CD4-positive, alpha-beta T cell treated with Interleukin-15 for 4 hours (primary cell): Measurements from ENCODE around the gene PRKAR1B.

Experiments used
- DNase-seq: peaks from one replicate; pipeline ENCODE4 v3.0.0-alpha.2; 2020; ENCODE audit warnings: low spot score

Gene PRKAR1B

DNA sequence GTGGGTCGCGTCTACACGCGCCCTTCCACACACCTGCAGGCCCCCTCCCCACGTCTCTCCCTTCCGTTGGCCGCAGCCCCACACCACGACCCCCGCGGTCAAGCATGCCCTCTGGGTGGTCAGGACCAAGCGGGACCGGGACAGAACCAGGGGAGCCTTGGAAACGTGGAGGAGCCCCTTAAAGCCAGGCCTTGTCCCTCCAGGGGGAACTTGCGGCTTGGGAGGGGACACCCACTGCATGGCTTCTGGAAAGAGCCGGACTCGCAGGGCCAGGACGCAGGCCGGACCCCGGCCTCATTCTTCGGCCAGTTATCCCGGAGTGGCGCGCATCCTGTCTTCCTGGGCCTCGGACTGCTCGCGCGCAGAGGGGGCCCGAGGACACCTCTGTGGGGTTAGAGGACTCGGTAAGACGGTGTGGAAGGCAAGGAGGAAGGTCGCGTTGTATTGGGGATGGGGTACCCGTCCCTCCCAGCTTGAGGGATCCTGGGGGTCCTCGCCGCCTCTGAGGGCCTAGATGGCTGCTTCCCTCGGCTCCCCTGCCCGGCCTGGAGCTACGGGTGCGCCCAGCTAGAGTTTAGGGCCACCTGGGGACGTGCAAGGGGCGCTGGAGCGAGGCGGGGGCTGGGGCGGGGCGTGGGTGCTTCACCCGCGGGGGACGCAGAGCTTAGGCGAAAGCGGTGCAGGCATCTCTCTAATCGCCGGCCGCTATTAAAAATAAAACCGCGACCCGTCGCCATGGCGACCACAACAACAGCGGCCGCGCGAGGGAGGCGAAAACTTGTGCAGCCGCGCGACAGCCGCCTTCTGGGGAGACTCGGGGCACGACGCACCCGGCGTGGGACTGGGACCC, 205.6 kb downstream of the PRKAR1B start:
- peak; percentile 27 for DNase-seq

DNA sequence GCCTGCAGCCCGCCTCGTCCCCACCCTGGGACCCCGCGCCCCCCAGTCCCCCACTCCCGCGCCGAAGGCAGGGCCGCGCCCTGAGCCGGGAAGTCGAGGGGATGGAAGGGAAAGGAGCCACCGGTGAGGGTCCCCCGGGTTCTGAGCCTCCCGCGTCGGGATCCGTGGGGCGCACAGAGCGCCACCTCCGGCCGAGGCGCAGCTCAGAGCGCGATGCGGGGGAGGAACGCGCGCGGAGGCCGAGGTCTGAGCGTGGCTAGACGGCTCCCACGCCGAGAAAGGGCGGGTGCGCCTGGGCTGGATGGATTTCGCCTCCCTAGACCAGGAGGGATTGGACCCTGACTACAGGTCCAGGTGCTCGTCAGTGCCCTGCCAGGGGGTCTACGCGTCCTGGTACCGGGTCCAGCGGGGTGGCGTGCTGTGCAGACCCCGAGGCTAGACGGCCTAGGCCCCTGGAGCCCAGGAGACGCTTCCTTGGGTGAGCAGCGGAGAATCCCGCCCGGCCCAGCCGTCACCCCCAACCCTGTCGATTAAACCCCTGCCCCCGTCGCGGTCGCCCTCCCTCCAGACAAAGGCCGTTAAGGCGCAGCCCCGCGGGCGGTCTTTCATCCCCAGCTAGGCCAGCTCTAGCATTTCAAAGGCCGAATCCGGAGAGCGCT, 206.4 kb downstream of the PRKAR1B start:
- no peak for DNase-seq

DNA sequence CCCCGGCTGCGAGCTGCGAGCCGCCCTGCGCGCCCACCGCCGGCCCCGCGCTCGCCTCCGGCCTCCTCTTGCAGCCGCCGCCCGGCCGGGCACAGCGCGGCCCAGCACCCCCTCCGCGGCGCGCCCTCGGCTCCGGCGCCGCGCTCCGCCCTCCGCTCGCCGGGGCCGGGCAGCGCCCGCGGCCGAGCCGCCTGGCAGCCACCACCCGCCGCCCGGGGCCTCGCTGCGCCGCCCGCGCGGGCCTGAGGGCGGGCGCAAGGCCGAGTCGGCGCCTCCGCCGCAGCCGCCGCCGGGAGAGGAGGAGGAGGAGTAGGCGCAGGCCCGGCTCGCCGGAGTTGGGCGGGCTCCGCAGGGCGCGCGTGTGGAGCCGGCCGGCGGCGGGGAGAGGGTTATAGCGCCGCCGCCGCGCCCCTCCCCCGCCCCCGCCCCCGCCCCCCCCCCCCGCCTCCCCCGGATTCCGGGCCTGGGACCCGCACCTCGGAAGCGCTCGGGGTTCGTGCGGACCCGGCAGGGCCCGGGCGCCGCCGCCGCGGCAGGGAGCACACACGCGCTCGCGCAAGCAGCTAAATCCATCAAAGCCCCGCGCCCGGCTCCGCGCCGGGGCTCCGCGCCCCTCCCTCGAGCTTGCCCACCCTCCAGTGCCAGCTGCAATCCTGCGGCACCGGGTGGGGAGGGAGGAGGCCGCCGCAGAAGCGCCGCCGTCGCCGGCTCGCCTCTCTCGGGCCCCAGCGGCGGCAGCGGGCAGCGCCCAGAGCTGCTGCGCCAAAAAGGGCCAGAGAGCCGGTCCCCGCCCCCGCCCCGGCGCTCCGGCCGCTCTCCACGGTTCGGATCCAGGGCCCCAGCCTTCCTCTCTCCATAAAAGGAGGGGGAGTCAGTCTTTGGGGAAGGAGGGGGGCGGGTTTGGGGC, 207.3 kb downstream of the PRKAR1B start, which contains the start of gene PDGFA:
PDGFA (minus strand) TSS at position 363 of the 907 bp plus-strand sequence. CDS start 845 bp downstream, outside the sequence.
- DNase-seq, result no peak

DNA sequence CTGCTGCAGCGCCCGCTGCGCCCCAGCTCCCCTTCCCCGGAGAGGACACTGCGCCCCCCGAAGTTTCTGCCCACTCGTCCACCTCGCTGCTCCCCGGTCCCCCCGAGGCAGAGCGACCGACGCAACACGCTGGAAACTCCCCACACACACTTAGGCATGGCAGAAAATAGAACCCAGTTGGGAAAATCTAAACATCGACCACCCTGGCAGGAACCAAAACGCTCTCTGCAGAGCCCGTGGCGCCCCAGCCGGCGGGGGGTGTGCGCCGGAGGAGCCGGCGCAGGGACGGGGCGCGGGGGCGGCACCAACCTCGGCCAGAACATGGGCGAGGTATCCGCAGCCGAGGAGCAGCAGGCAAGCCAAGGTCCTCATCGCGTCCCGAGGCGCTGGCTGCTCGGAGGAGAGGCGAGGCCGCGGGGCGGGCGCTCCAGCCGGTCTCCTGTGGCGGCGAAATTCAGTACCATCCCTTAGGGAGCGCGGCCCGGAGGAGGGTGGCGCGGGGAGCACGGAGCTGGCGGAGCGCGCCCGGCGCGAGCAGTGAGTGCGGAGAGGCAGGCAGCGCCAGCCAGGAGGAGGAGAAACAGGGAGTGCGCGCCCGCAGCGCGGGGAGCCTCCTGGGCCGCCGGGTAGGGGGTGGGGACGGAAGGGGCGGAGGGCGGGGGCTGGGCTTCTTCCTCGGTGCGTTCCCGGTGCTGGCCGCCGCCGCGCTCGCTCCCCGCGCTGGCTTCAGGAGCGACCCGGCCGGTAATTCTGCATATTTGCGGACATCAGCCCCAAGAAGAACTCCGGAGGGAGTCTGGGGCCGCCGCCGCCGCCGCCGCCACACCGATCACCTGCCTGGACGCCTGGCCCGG, 208.2 kb downstream of the PRKAR1B start:
- no peak for DNase-seq

DNA sequence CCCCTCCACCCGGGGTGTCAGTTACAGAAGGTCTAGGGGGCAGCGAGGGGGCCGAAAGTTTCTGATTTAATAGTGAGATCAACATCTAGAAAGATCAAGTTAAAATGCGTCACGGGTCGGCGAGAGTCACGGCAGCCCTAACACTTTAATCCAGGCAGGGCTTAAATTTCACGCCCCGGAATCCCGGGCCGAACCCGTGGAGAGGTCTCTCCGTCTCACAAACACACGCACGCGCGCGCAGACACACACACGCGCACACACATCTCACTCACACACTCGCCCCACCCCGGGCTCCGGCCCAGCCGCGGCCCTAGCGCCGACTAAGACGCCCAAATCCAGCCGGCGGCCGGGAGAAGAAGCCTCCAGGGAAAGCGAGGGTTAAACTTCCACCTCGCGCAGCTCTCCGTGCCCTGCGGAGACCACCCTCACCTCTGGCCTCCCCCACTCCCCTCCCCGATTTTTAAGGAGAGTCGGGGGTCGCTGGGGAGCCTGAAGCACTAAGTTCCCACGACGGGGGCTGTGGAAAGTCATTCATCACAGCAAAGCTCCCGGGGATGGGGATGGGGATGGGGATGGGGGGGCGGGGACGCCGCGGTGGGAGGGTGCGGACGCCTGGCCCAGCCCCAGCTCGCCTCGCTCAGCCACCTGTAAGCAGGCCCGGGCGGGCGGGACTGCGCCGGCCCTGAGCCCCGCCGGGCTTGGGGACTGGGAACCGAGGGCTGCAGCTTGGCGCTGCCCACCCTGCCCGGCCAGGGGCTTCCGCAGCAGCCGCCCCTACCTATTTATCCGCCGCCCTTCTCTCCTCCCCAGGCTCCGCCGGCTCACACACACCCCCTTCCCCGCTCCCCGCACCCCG, 209.1 kb downstream of the PRKAR1B start:
- peak; percentile 13 for DNase-seq

DNA sequence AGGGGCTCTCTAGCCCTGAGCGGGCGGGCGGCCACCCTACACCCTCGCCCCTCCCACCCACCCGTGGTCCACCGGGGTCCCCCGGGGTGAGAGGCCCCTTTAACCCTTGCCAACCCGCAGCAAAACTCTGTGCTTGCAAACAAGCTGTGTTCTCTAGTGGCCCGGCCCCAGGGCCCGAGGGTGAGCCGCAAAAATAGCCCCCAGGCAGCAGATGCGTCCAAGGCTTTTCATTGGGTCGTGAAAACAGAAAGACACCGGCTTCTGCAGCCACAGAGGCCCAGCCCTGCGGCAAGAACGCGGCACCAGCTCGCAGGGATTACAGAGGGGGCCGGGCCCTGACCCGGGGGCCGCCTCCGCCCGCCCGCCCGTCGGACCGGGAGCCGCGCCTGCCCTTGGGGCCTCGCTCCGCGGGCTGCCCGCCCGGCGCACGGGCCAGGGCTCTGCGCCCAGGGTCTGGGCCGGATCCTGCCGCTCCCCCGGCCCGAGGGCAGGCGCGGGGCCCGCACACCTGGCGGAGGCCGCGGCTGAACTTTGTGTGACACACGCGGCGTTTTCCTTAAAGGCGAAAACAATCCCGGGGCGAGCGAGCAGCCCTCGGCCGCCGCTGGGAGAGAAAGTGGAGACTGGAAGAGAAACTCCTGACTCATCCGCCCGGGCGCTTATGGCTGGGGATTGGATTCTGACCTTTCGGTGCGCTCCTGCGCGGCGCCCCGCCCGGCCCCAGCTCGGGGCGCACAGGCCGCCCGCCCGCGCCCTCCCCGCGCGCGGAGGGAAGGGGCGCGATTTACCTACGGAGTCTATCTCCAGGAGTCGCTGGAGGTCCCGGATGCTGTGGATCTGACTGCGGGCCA, 210.2 kb downstream of the PRKAR1B start:
- no peak for DNase-seq

DNA sequence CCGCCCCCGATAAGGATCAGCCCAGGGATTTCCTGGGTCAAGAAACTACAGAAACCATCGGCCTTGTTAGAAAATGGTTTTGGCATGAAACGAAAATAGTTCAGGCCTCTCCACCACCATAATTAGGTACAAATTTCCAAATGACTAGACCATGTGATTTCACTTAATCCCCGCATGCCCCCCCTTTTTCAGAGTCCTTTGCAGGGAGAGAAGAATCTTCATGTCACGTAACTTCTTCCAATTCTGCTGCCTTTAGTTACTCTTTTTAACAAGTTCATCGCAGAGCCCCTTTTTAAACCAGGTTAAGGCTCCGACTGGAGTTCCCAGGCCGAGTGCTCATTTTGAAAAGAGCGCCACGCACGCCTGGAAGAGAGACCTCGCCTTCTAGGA, 210.9 kb downstream of the PRKAR1B start:
- DNase-seq, result no peak

DNA sequence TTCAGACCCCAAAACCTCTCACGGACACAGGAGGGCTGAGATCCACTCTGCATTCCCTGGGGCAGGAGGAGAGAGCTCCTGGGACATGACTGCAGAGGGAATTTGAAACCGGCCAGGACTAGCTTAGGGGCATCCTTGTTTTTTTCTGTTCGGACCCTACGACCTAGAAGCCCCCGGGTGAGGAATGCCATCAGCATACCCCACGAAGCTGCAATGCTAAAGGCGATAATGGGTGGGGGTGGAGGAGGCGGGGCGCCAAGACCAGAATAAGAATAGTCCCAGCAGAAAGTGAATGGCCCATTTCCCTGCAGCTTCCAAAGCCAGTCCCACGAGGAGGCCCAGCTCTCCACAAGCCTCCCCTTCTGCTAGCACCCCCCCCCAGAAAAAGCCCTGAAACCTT, 211.5 kb downstream of the PRKAR1B start:
- DNase-seq, result no peak

DNA sequence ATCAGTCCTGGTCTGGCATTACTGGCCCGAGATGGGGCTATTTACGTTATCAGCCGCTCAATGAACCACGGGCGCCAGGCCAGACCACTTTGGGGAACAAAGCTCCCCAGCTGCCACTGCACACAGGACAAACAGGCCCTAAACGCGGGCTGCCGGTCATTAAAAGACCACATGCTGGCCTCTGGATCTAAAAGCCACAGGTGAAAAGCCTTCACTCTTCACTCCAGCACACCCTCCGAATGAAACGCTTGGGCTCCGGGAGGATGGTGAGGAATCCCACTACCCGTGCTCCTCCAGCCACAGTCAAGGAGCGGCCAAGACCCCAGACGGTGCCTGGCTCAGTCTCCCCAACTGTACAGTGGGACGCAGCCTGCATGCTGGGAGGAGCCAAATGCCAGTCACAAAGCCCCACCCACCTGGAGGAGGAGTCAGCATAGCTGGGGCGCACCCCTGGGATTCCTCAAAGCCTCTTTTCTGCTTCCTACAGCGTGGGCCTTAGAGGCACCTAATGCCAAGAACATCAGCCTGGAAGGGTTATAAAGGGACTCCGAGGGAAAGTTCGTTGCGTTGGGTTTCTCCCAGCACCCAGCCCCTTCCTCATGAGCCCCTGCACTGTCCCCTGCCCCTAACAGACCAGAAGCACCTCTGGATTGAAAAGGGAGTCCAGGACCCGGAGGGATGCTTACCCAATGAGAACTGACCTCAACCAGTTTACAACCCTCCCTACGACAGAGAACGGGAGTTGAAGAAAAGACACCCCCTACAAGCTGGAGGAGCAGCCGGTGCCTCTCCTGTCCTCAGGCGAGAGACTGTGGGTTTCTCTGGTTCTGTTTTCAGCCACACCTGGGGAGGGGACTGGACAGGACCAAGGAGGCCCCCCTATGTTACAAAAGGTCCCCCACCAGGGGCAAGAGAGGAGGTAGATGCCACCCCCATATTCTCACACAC, 212.2 kb downstream of the PRKAR1B start:
- DNase-seq, result no peak

DNA sequence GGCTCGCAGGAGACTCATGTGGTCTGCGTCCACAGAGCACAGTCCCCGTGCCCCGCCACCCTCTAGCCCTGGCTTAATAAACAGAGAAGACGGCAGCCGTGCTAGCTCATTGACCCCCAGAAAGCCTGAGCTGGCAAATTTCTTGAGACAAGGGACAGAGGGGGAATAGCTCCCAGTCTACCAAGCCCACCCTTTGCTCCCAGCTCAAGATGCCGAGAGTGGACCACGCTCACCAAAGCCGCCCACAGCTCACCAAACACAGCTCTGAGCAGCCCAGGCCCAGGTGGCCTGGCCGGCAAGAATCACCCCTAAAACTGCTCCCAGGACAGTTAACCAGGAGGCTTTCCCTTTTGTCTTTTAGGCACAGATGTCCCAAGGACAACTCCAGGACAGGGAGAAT, 212.8 kb downstream of the PRKAR1B start:
- DNase-seq, result no peak

DNA sequence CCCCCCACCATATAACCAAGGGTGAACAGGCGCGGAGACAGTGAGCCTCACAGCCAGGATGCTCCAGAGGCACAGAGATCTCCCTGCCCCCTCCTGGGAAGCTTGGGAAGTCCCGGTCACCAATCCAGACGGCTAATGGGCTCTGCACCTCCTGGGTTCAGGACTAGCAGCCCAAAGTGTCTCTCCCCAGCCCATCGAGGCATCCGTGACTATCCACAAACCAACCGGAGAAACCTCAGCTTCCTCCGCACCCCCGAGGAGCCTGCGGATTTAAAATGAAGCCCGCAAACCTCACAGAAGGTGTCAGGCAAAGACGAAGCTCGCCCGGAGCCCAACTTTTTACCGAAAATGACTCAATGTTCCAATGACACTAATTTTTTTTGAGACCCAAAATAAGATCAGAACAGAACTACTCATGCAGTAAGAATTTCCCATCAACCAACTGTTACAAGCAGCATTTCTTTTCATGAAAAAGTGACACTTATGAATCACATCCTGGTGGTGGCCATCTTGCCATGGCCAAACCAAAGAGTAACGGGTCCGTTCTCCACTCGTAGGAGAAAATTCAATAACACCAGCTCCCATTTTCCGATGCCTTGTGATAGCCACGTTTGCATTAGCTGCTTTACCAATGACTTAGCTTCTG, 213.4 kb downstream of the PRKAR1B start:
- peak; percentile 20 for DNase-seq

DNA sequence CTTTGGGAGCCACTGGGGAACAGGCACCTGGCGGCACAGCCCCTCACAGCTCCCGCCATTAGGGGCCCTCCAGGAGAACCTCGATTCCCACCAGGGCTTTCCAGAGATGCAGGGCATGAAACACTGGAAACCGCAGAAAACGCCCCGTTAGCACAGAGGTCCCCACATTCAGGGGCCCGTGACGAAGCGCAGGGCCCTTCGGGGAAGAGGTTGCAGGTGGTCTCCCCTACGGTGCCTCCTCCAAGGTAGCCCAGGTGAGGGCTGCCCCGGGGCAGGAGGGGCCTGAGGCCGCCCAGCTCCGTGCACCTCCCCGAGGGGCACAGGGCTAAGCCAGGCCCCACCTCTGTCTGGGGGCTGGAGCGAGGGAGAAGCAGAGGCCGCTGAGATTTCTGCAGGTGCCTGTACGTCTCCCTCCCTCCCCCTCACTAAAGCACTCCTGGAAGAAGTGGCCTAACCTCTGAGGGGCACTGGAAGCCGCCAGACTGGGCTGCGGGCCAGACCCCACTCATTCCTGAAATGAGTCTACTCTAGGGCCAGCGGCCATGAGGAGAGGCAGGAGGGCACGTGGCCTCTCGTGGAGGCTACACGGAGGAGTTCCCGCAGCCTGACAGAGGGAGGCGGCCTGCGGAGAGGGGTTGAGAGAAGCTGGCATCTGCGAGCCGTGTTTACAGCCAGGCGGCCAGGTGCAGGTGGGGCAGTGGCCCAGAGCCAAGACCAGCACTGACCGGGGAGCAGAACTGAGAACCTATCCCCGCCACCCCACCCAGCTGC, 214.4 kb downstream of the PRKAR1B start:
- no peak for DNase-seq

DNA sequence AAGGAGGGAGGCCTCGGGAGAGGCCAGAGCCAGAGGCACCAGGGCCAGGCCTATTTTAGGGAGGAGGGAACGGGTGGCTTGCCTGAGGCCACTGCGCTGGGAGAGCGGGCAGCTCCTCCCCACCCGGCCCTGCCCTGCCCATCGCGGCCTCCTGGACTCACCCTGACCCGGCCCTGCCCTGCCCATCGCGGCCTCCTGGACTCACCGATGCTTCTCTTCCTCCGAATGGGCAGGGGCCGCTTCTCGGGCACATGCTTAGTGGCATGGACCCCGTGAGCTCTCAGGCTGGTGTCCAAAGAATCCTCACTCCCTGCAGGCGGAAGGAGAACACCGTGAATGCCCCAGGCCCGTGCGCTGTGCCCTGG, 215.0 kb downstream of the PRKAR1B start:
- no peak for DNase-seq

DNA sequence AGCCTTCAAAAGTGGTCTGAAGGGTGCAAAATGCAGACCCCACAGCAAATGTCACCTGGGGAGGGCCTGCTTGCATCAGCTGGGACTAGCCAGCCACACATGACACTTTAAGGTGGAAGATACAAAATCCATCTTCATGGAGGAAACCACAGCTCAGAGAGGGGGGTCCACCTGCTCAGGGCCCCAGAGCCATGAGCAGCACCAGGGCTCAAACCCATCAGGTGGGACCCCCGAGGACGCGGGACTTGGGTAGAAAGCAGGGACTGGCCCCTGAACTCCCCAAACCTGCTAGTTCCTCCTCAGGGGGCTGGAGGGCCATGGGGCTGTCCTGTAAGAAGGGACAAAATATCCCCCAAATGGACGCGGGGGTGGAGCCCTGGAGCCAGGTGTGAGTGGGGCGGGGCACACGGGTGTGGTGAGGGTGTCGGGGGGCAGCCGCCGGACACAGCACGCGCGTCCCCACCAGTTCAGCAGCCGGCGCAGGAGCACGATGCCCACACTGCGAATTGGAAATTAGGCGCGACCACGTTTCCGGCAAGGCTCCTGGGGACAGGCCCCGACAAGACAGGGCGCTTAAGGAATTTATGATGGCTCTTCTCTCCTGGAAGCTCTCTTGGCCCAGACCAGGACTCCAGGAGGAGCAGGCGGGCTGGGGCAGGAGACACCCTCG, 215.5 kb downstream of the PRKAR1B start:
- no peak for DNase-seq

DNA sequence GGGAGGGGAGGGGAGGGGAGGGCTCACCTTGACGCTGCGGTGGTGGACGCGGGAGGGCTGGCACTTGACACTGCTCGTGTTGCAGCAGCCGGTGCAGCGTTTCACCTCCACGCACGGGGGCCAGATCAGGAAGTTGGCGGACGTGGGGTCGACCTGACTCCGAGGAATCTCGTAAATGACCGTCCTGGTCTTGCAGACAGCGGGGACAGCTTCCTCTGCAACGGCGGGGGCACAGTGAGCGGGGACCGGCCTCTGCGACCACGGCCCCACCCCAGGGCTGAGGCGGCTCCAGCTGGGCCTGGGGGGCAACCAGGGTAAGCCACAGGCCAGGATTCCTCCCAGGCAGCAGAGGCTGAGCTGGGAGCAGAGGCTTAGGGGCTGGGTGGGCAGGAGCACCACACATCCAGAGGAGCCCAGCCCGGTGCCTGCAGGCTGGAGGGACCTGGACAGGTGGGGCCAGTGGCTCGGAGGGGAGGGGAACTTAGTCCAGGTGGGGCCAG, 216.2 kb downstream of the PRKAR1B start:
- no peak for DNase-seq

DNA sequence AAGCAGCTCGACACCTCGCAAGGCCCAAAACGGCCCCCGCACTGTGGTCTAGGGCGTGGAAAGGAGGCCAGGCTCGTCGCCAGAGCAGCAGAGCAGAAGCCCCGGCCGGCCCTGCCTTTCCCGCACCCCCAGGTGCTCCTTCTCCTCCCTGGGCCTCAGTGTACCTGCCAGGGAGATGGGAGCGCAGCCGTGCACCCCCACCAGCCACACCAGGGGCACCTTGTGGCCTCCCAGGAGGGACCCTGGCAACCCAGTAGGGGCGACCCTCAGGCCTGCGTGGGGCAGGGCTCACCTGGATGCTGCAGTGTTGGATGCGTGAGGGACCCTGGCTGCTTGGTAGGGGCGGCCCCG, 217.0 kb downstream of the PRKAR1B start:
- DNase-seq, result no peak
